H9 (cell line): ENCODE results near the gene TBC1D4. TPM values are rescaled to one million over a fixed set of nuclear protein-coding genes. Genes with fewer than 3 reads are reported as not detected.

Source experiments
- DNase-seq: peaks from one replicate; pipeline ENCODE4 v3.0.0-alpha.2; 2017
- H2AFZ ChIP-seq: one replicate; pipeline ENCODE4 v1.6.1; 2013; ENCODE audit warnings: mild to moderate bottlenecking, low read length, control low read depth, moderate library complexity
- H2AK5ac ChIP-seq: 2 replicates; pipeline ENCODE4 v1.6.1; 2013; ENCODE audit warnings: low read length, control low read depth, mixed read lengths; ENCODE audit not compliant: insufficient read length
- H2BK120ac ChIP-seq: one replicate; pipeline ENCODE4 v1.6.1; 2013; ENCODE audit warnings: low read depth, mild to moderate bottlenecking, low read length, control low read depth, inconsistent platforms; ENCODE audit not compliant: poor library complexity, severe bottlenecking
- H2BK12ac ChIP-seq: 2 replicates; pipeline ENCODE4 v1.6.1; 2013; ENCODE audit warnings: low read length, control low read depth, mixed read lengths, low read depth; ENCODE audit not compliant: insufficient read length
- H2BK15ac ChIP-seq: 2 replicates; pipeline ENCODE4 v1.6.1; 2013; ENCODE audit warnings: low read depth, low read length, control low read depth
- H2BK20ac ChIP-seq: one replicate; pipeline ENCODE4 v1.6.1; 2013; ENCODE audit warnings: low read depth, mild to moderate bottlenecking, low read length, control low read depth, inconsistent platforms; ENCODE audit not compliant: poor library complexity, severe bottlenecking
- H2BK5ac ChIP-seq: 2 replicates; pipeline ENCODE4 v1.6.1; 2013; ENCODE audit warnings: low read length, control low read depth, mixed read lengths; ENCODE audit not compliant: insufficient read length
- H3K14ac ChIP-seq: 2 replicates; pipeline ENCODE4 v1.6.1; 2013; ENCODE audit warnings: low read length, control low read depth; ENCODE audit not compliant: insufficient read depth
- H3K18ac ChIP-seq: 2 replicates; pipeline ENCODE4 v1.6.1; 2013; ENCODE audit warnings: low read depth, mild to moderate bottlenecking, mixed read lengths, low read length, control low read depth; ENCODE audit not compliant: insufficient read length
- H3K23ac ChIP-seq: 2 replicates; pipeline ENCODE4 v1.6.1; 2013; ENCODE audit warnings: low read length, control low read depth, mixed read lengths, low read depth; ENCODE audit not compliant: insufficient read length
- H3K23me2 ChIP-seq: 2 replicates; pipeline ENCODE4 v1.6.1; 2013; ENCODE audit warnings: low read depth, mild to moderate bottlenecking, mixed read lengths, low read length, control low read depth; ENCODE audit not compliant: insufficient read length, poor library complexity, severe bottlenecking
- H3K27ac ChIP-seq: 2 replicates; pipeline ENCODE4 v1.5.1; 2013; ENCODE audit warnings: low read length, control low read depth, mixed read lengths, low read depth; ENCODE audit not compliant: insufficient read length
- H3K27me3 ChIP-seq: 2 replicates; pipeline ENCODE4 v1.6.1; 2013; ENCODE audit warnings: low read length, control low read depth, inconsistent platforms; ENCODE audit not compliant: insufficient read depth
- H3K4ac ChIP-seq: 2 replicates; pipeline ENCODE4 v1.6.1; 2013; ENCODE audit warnings: low read depth, mild to moderate bottlenecking, control low read depth, inconsistent platforms, low read length, moderate library complexity
- H3K4me1 ChIP-seq: 2 replicates; pipeline ENCODE4 v1.6.1; 2013; ENCODE audit warnings: low read length, control low read depth, inconsistent platforms; ENCODE audit not compliant: insufficient read depth
- H3K4me2 ChIP-seq: 2 replicates; pipeline ENCODE4 v1.6.1; 2013; ENCODE audit warnings: low read length, control low read depth, mixed read lengths; ENCODE audit not compliant: insufficient read length, insufficient read depth
- H3K56ac ChIP-seq: 2 replicates; pipeline ENCODE4 v1.6.1; 2013; ENCODE audit warnings: low read depth, mild to moderate bottlenecking, mixed read lengths, low read length, control low read depth; ENCODE audit not compliant: insufficient read length
- H3K79me1 ChIP-seq: 2 replicates; pipeline ENCODE4 v1.6.1; 2013; ENCODE audit warnings: low read depth, mild to moderate bottlenecking, moderate library complexity, low read length, control low read depth, inconsistent platforms; ENCODE audit not compliant: insufficient read depth, poor library complexity, severe bottlenecking
- H3K79me2 ChIP-seq: 2 replicates; pipeline ENCODE4 v1.6.1; 2013; ENCODE audit warnings: low read length, control low read depth, inconsistent platforms; ENCODE audit not compliant: insufficient read depth
- H3K9ac ChIP-seq: 2 replicates; pipeline ENCODE4 v1.6.1; 2013; ENCODE audit warnings: low read length, control low read depth, mixed read lengths; ENCODE audit not compliant: insufficient read length; ENCODE audit errors: extremely low read depth
- H3K9me3 ChIP-seq: one replicate; pipeline ENCODE4 v1.6.1; 2013; ENCODE audit warnings: low read depth, low read length, inconsistent platforms; ENCODE audit not compliant: control insufficient read depth
- H3T11ph ChIP-seq: one replicate; pipeline ENCODE4 v1.6.1; 2013; ENCODE audit warnings: mild to moderate bottlenecking, low read length, control low read depth, inconsistent platforms
- H4K20me1 ChIP-seq: one replicate; pipeline ENCODE4 v1.6.1; 2013; ENCODE audit not compliant: control insufficient read depth, insufficient read length, insufficient read depth
- H4K5ac ChIP-seq: 2 replicates; pipeline ENCODE4 v1.6.1; 2013; ENCODE audit warnings: low read depth, mild to moderate bottlenecking, mixed read lengths, low read length, control low read depth; ENCODE audit not compliant: insufficient read length
- H4K8ac ChIP-seq: replicated peaks from 2 replicates; pipeline ENCODE4 v1.6.1; 2013; ENCODE audit warnings: low read length, control low read depth, mixed read lengths, low read depth; ENCODE audit not compliant: insufficient read length
- H4K91ac ChIP-seq: 2 replicates; pipeline ENCODE4 v1.6.1; 2013; ENCODE audit warnings: low read depth, mild to moderate bottlenecking, moderate library complexity, mixed read lengths, low read length, control low read depth; ENCODE audit not compliant: insufficient read length
- H3K27ac Mint-ChIP-seq, 3 experiments: 2 replicates in 2 of 3; 3 replicates in 1 of 3; pipeline ENCODE4 v1.8.0; 2020 to 2021; ENCODE audit warnings: mixed read lengths in 3 of 3, mild to moderate bottlenecking in 1 of 3, moderate library complexity in 1 of 3
- H3K27me3 Mint-ChIP-seq: 2 replicates; pipeline ENCODE4 v1.8.0; 2021; ENCODE audit warnings: low read depth, mild to moderate bottlenecking, moderate library complexity, mixed read lengths
- H3K36me3 Mint-ChIP-seq, 3 experiments: 2 replicates in 2 of 3; 3 replicates in 1 of 3; pipeline ENCODE4 v1.8.0; 2020 to 2021; ENCODE audit warnings: low read depth in 3 of 3, mixed read lengths in 3 of 3; ENCODE audit not compliant: insufficient read depth in 1 of 3
- H3K4me1 Mint-ChIP-seq, 2 experiments: 2 replicates each; pipeline ENCODE4 v1.8.0; 2020; ENCODE audit warnings: mixed read lengths in 2 of 2
- H3K4me3 Mint-ChIP-seq, 2 experiments: 2 replicates in 1 of 2; 3 replicates in 1 of 2; pipeline ENCODE4 v1.8.0; 2020 to 2021; ENCODE audit warnings: mild to moderate bottlenecking in 2 of 2, mixed read lengths in 2 of 2, moderate library complexity in 1 of 2
- H3K9me3 Mint-ChIP-seq, 2 experiments: 2 replicates in 1 of 2; 3 replicates in 1 of 2; pipeline ENCODE4 v1.8.0; 2020; ENCODE audit warnings: mild to moderate bottlenecking in 2 of 2, mixed read lengths in 2 of 2, moderate library complexity in 1 of 2
- CTCF ChIP-seq: fragments of 200-600 bp; sonication (generic); conservative IDR thresholded peaks from 3 replicates; pipeline ENCODE4 v1.8.0; 2021; ENCODE audit warnings: antibody characterized with exemption, mild to moderate bottlenecking
- WGBS: extraction: QIAGEN DNeasy Blood & Tissue Kit; methylation state at CpG from one replicate; pipeline ENCODE4 v1.1.7; 2013; ENCODE audit warnings: missing lambda C conversion rate, low lambda C conversion rate, mixed read lengths; ENCODE audit not compliant: insufficient read length; ENCODE audit errors: extremely low coverage; 5-methylcytosine and 5-hydroxymethylcytosine counted together
- total RNA-seq: library from RNA; stranded (reverse); gene quantifications from 2 replicates; pipeline ENCODE4 v1.2.1, GENCODE V29; 2021

TBC1D4 gene
- total RNA-seq, 1 experiment from 2014 or later = 10.5 TPM

DNA sequence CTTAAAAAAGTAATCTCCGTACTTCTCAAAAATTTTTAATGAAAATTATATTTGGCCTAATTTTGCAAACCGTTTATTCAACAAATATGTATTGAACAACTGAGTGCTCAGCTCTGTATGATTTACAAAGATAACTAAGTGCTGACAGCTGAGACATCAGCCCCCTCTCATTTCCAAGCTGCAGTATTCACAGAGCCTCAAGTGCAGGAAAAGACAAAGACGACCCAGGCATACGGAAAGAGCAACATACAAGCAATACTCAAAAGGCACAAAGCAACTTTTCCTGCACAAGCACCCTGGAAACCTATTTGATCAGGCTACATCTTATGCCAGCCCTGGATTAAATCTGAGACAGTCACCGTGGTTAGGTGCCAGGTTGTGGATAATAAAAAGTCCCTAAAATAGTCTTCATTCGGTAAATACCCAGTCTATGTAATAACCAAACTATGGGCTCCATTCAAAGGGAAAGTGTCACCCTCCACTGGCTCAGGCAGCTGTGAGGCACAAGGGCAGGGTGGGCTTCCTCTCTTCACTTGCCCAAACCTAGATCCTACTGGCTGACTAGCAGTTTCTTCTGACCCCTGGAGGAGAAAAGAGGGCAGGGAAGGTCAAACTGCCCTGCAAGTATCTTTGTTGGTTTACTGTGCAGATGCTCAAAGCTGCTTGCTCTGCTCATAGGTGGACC is 65.5 kb downstream of the TBC1D4 start:
- H3K27me3 Mint-ChIP-seq = no peaks in the 10 kb centered on the region
- Histone ChIP-seq H3K18ac (no peak overlapping the region), H3K23ac (no peak overlapping the region), H2BK5ac (no peak overlapping the region), H3T11ph (no peak overlapping the region), H2AFZ (no peak overlapping the region), H4K91ac (no peak overlapping the region), H3K9me3 (no peaks in the 10 kb centered on the region), H2BK20ac (no peak overlapping the region), H3K4ac (no peak overlapping the region), H2AK5ac (no peak overlapping the region), H3K23me2 (no peaks in the 10 kb centered on the region), H3K14ac (no peak overlapping the region), H3K79me2 (no peaks in the 10 kb centered on the region), H3K4me2 (no peak overlapping the region), H2BK120ac (no peak overlapping the region), H3K56ac (no peak overlapping the region), H3K27ac (no peak overlapping the region), H4K20me1 (no peaks in the 10 kb centered on the region), H3K4me1 (no peaks in the 10 kb centered on the region), H3K79me1 (peaks cover 8% of the 10 kb centered on the region), H4K5ac (no peak overlapping the region), H3K27me3 (no peaks in the 10 kb centered on the region), H2BK15ac (no peak overlapping the region), H2BK12ac (no peak overlapping the region), H4K8ac (no peak overlapping the region), H3K9ac (no peak overlapping the region)
- no peaks in the 10 kb centered on the region for H3K9me3 Mint-ChIP-seq
- H3K36me3 Mint-ChIP-seq = no peaks in the 10 kb centered on the region; a peak in 1 of 7 replicates
- H3K4me1 Mint-ChIP-seq = peaks cover 2 to 10% of the 10 kb centered on the region in 2 experiments; a peak in 3 of 4 replicates
- DNase-seq = peak; percentile 36
- peak; percentile 25; the same call in 1 of the 3 replicates for TF ChIP-seq CTCF
- no peak overlapping the region for H3K4me3 Mint-ChIP-seq
- no CpG with 5 or more reads among the region's 6 CpGs for WGBS
- peak overlapping the region in 1 of 3 experiments; percentile 36; a peak in 3 of 7 replicates for H3K27ac Mint-ChIP-seq
